LNCaP clone FGC (cell line): Measurements from ENCODE around the gene LPIN3.

ENCODE experiments used
- DNase-seq: peaks from one replicate; pipeline ENCODE4 v3.0.0-alpha.2; 2011; ENCODE audit warnings: low read depth
- H3K4me3 ChIP-seq: 2 replicates; pipeline ENCODE4 v1.5.1; 2011; ENCODE audit warnings: mild to moderate bottlenecking, low read depth, low read length, control low read depth
- CTCF ChIP-seq: IDR thresholded peaks from 2 replicates; pipeline ENCODE4 v1.5.1; 2012; ENCODE audit warnings: mild to moderate bottlenecking; ENCODE audit not compliant: control insufficient read depth, insufficient read depth; ENCODE audit errors: extremely low read depth

LPIN3 gene

GRCh38 chr20:41403604-41404003 lies 63.0 kb downstream of the LPIN3 start:
- H3K4me3 ChIP-seq, result no peak overlapping the region
- no peak for TF ChIP-seq CTCF
- DNase-seq, result no peak

- DNase-seq, result no peak
- no peak overlapping the region for H3K4me3 ChIP-seq
- TF ChIP-seq CTCF, result no peak
These were observed 64.8 kb downstream of the LPIN3 start for GRCh38 chr20:41405436-41405835.

GRCh38 chr20:41406353-41406752 lies 65.7 kb downstream of the LPIN3 start:
- no peak for DNase-seq
- TF ChIP-seq CTCF, result no peak
- H3K4me3 ChIP-seq, result no peak overlapping the region

- no peak overlapping the region for H3K4me3 ChIP-seq
- DNase-seq, result no peak
- no peak for TF ChIP-seq CTCF
These were observed 66.3 kb downstream of the LPIN3 start for GRCh38 chr20:41406896-41407444.

- H3K4me3 ChIP-seq, result no peak overlapping the region
- TF ChIP-seq CTCF, result no peak
These were observed 67.0 kb downstream of the LPIN3 start for GRCh38 chr20:41407607-41408006.

GRCh38 chr20:41408156-41408794 lies 67.7 kb downstream of the LPIN3 start:
- no peak for TF ChIP-seq CTCF
- DNase-seq, result no peak

More at GRCh38 chr20:41407607-41408006, 67.0 kb downstream of the LPIN3 start:
- no peak for DNase-seq

GRCh38 chr20:41408986-41409385 lies 68.4 kb downstream of the LPIN3 start:
- no peak for DNase-seq
- H3K4me3 ChIP-seq, result no peak overlapping the region
- TF ChIP-seq CTCF, result no peak

More at GRCh38 chr20:41408156-41408794, 67.7 kb downstream of the LPIN3 start:
- H3K4me3 ChIP-seq, result no peak overlapping the region
